C4-2B (cell line): ENCODE data around the gene ZNF410.
"Not testable (repeated sequence)": the region's sequence is repeated elsewhere in the genome, so short reads cannot be mapped to it uniquely, and the experiment has no call there.

Source experiments
- H3K27ac ChIP-seq: fragments of 450-650 bp; 2 replicates; pipeline ENCODE4 v1.5.1; 2017
- ZFX ChIP-seq: fragments of 450-650 bp; IDR thresholded peaks from 2 replicates; pipeline ENCODE4 v1.6.1; 2017
- TF ChIP-seq, protein P1 (sequence below): fragments of 450-650 bp; conservative IDR thresholded peaks from 2 replicates; pipeline ENCODE4 v1.5.1; 2017; ENCODE audit warnings: mild to moderate bottlenecking

The ZNF410 gene, protein sequence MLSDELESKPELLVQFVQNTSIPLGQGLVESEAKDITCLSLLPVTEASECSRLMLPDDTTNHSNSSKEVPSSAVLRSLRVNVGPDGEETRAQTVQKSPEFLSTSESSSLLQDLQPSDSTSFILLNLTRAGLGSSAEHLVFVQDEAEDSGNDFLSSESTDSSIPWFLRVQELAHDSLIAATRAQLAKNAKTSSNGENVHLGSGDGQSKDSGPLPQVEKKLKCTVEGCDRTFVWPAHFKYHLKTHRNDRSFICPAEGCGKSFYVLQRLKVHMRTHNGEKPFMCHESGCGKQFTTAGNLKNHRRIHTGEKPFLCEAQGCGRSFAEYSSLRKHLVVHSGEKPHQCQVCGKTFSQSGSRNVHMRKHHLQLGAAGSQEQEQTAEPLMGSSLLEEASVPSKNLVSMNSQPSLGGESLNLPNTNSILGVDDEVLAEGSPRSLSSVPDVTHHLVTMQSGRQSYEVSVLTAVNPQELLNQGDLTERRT

DNA sequence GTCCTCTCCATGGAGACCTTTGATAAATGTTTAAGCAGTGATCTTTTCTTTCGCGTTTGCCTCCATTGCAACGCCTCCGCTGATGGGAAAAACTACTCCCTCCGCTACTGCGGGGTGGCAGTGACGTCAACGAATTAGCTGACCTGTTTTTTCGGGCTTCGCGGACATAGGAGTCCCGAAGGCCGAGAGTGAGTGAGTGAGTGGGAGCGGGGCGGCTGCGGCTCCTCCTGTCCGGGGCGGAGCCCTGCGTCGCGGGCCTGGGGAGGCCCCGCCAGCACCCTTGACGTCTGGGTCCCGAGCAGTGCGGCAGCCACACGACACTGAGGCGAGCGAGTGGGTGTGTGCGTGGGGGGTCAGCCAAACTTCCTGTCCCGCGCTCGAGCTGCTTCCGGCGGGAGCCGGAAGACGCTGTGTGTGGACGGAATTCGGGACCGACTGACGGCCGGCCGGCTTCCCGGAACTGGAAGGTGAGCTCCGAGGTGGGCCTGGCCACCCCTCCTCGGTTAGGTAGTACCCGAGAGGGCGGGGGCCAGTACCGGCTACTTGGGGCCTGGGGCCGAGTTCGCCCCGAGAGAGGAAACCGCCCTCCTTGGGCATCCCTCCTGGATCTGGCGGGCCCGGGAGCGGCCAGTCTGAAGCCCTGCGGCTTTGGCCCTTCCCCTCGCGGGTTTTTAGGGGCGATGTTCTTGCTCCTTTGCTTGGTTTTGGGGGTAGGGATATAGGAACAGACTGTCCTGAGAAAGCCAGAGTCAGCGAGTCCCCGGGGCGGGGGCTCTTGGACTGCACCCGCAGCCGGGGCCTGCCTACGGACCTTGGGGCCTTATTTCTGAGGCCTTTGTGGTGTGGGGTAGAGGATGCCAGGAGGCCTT lies at the start of gene ZNF410:
Gene ZNF410 (plus strand): TSS at position 411 of the 869 bp plus-strand sequence. CDS start 5,317 bp downstream, outside the sequence.
- H3K27ac ChIP-seq: peak within 1 kb of the TSS; percentile 79
- TF ChIP-seq, protein P1, sequence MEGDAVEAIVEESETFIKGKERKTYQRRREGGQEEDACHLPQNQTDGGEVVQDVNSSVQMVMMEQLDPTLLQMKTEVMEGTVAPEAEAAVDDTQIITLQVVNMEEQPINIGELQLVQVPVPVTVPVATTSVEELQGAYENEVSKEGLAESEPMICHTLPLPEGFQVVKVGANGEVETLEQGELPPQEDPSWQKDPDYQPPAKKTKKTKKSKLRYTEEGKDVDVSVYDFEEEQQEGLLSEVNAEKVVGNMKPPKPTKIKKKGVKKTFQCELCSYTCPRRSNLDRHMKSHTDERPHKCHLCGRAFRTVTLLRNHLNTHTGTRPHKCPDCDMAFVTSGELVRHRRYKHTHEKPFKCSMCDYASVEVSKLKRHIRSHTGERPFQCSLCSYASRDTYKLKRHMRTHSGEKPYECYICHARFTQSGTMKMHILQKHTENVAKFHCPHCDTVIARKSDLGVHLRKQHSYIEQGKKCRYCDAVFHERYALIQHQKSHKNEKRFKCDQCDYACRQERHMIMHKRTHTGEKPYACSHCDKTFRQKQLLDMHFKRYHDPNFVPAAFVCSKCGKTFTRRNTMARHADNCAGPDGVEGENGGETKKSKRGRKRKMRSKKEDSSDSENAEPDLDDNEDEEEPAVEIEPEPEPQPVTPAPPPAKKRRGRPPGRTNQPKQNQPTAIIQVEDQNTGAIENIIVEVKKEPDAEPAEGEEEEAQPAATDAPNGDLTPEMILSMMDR: no peak
- peak; percentile 96 for TF ChIP-seq ZFX

DNA sequence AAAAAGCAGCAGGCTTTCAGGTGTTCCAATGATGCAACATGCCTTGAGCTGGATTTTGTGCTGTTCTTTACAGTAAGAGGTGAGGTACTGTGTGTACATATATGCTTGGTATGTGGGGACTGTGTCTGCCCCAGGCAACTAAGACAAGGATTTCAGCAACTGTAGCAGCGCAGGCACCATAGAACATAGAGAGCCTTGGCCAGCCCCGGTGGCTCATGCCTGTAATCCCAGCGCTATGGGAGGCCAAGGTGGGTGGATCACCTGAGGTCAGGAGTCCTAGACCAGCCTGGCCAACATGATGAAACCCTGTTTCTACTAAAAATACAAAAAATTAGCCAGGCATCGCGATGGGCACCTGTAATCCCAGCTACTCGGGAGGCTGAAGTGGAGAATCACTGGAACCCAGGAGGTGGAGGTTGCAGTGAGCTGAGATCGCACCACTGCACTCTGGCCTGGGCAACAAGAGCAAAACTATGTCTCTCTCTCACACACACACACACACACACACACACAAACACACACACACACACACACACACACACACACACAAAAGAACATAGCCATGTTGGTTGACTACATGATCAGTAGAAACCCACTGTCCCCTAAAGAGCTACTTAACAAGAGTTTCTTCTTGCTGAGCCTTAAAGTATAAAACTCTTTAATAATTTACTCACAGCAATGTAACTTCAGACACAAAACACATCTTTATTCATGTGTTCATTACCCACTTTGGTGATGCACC lies 48.2 kb upstream of the ZNF410 start:
- H3K27ac ChIP-seq: not testable (repeated sequence)

DNA sequence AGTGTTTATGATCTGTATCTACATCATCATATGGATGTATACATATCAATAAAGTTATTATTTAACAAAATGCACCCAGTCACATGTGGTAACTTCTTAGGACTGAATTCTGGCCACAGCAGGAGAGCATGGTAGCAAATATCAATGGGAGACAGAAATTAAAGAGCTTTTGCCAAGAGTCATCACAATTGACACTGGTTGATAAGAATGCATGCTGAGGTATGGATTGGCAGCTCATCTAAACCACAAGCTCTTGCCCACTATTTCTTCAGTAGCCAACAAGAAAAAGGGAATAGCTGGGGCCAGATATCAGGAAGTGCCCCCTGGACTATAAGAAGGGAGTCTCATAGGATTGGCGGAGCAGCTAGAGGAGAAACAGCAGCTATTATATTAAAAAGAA lies 44.5 kb upstream of the ZNF410 start:
- TF ChIP-seq, protein P1: no peak
- no peak for TF ChIP-seq ZFX
- H3K27ac ChIP-seq: no peak overlapping the region

DNA sequence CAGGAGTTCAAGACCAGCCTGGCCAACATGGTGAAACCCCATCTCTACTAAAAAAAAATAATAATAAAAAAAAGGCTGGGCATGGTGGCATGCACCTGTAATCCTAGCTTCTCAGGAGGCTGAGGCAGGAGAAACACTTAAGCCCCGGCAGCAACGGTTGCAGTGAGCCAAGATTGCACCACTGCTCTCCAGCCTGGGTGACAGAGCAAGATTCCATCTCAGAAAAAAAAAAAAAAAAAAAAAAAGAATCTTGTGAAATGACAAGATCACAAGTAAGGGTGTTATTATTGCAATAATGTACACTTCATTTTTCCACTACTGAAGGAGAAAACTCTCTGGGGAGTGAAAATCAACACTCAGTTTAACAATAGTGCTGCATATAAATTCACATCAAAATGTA lies 43.8 kb upstream of the ZNF410 start:
- TF ChIP-seq, protein P1: no peak
- TF ChIP-seq ZFX: no peak
- no peak overlapping the region for H3K27ac ChIP-seq

DNA sequence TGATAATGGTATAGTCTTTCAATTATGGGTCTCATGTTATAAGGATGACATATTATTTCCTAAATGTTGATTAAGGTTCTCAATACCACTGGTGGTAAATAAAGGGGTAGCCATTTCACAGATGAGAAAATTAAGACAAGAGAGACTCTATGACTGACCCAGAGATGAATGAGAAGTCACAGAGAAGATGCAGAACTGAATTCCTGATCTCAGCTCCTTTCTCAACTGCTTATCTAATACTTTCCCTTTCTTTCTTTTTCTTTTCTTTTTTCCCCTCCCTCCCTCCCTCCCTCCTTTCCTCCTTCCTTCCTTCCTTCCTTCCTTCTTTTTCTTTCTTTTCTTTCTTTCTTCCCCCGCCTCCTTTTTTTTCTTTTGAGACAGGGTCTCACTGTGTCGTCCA lies 43.4 kb upstream of the ZNF410 start:
- TF ChIP-seq ZFX: no peak
- TF ChIP-seq, protein P1: no peak
- H3K27ac ChIP-seq: no peak overlapping the region

DNA sequence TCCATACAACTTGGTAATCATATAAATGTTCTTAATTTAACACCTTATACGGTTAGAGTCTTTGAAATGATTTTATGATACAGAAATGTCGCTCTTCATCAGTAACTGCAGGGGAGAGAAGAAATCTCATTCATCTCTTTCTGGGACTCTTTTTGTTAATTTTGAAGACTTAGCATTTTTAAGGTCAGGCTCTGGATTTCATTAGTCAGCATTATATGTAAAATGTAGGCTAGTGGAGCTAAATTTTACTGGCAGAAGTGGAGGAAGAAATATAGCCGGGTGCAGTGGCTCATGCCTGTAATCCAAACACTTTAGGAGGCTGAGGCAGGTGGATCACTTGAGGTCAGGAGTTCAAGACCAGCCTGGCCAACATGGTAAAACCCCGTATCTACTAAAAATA lies 39.7 kb upstream of the ZNF410 start:
- no peak overlapping the region for H3K27ac ChIP-seq
- TF ChIP-seq, protein P1: no peak
- TF ChIP-seq ZFX: no peak

DNA sequence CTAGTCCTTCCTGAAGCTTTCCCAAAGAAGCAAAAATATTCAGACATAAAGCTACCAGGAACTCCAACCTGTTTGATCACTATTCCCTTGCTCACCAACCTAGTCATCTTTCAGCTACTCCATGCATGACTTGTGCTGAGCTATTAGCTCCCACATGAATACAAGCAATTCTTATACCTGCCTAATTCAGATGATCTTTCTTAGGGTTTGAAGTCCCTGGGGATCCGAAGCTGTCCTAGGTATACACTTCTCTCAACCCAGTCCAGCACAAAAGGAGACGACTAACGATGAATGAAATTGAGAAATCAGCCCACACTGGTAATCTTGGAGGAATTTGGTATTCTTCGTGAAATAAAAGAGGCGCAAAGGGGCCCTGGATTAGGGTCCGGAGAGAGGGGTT lies 35.7 kb upstream of the ZNF410 start:
- TF ChIP-seq ZFX: no peak
- TF ChIP-seq, protein P1: no peak
- peak overlapping the region; percentile 91 for H3K27ac ChIP-seq
